ENCODE data around the gene OXSR1. TPM values are rescaled to one million over a fixed set of nuclear protein-coding genes. Genes with fewer than 3 reads are reported as not detected.

Gene OXSR1
- total RNA-seq, 2 donors from 2014 or later = 30.5 to 31.0 TPM

GRCh38 chr3:38203690-38204089 lies 38.4 kb downstream of the OXSR1 start:
- H3K4me3 ChIP-seq = no peak overlapping the region
- no peaks in the 10 kb centered on the region for H3K27me3 ChIP-seq (replicated peaks; ENCODE audit: insufficient read depth)
- H3K27ac ChIP-seq = no peak overlapping the region
- ATAC-seq (ENCODE audit: insufficient number of reproducible peaks, low FRiP score, low read depth) (no peak), DNase-seq (ENCODE audit: low spot score) (no peak)
- no peak for TF ChIP-seq CTCF (IDR thresholded peaks at IDR 0.05)
- no peaks in the 10 kb centered on the region for H3K9me3 ChIP-seq
- peaks cover 0 to 4% of the 10 kb centered on the region in 2 donors for H3K4me1 ChIP-seq (ENCODE audit: control insufficient read depth in 1 of 2, low read depth in 2 of 2)
- H3K36me3 ChIP-seq = peaks cover 11% of the 10 kb centered on the region

- ATAC-seq (ENCODE audit: insufficient number of reproducible peaks, low FRiP score, low read depth) = no peak
- Histone ChIP-seq H3K4me3 (no peak overlapping the region), H3K27me3 (replicated peaks; ENCODE audit: insufficient read depth) (no peaks in the 10 kb centered on the region), H3K36me3 (peaks cover 5% of the 10 kb centered on the region), H3K27ac (no peak overlapping the region), H3K9me3 (no peaks in the 10 kb centered on the region), H3K4me1 (ENCODE audit: control insufficient read depth in 1 of 2, low read depth in 2 of 2) (peaks cover 0 to 4% of the 10 kb centered on the region in 2 donors)
- DNase-seq (ENCODE audit: low spot score) = no peak
- no peak for TF ChIP-seq CTCF (IDR thresholded peaks at IDR 0.05)
Observed at GRCh38 chr3:38204599-38205471, 39.5 kb downstream of the OXSR1 start.

GRCh38 chr3:38205472-38205805 lies 40.1 kb downstream of the OXSR1 start:
- Histone ChIP-seq H3K27me3 (replicated peaks; ENCODE audit: insufficient read depth) (no peaks in the 10 kb centered on the region), H3K4me3 (no peak overlapping the region), H3K36me3 (no peaks in the 10 kb centered on the region), H3K9me3 (no peaks in the 10 kb centered on the region), H3K27ac (no peak overlapping the region), H3K4me1 (ENCODE audit: control insufficient read depth in 1 of 2, low read depth in 2 of 2) (peaks cover 0 to 4% of the 10 kb centered on the region in 2 donors)
- DNase-seq (ENCODE audit: low spot score) (no peak), ATAC-seq (ENCODE audit: insufficient number of reproducible peaks, low FRiP score, low read depth) (no peak)
- TF ChIP-seq CTCF (IDR thresholded peaks at IDR 0.05) = no peak

- H3K27ac ChIP-seq = no peak overlapping the region
- H3K27me3 ChIP-seq (replicated peaks; ENCODE audit: insufficient read depth) = no peaks in the 10 kb centered on the region
- H3K9me3 ChIP-seq = no peaks in the 10 kb centered on the region
- ATAC-seq (ENCODE audit: insufficient number of reproducible peaks, low FRiP score, low read depth) (no peak), DNase-seq (ENCODE audit: low spot score) (no peak)
- no peak for TF ChIP-seq CTCF (IDR thresholded peaks at IDR 0.05)
- H3K36me3 ChIP-seq = no peaks in the 10 kb centered on the region
- no peak overlapping the region for H3K4me3 ChIP-seq
- peaks cover 5 to 6% of the 10 kb centered on the region in 2 donors for H3K4me1 ChIP-seq (ENCODE audit: control insufficient read depth in 1 of 2, low read depth in 2 of 2)
Observed at GRCh38 chr3:38207254-38208003, 42.1 kb downstream of the OXSR1 start.

- no peak overlapping the region for H3K27ac ChIP-seq
- ATAC-seq (ENCODE audit: insufficient number of reproducible peaks, low FRiP score, low read depth) = no peak
Observed at GRCh38 chr3:38210141-38210757, 44.9 kb downstream of the OXSR1 start.

More at GRCh38 chr3:38210141-38210757, 44.9 kb downstream of the OXSR1 start:
- Histone ChIP-seq H3K9me3 (no peaks in the 10 kb centered on the region), H3K36me3 (no peaks in the 10 kb centered on the region), H3K4me1 (ENCODE audit: control insufficient read depth in 1 of 2, low read depth in 2 of 2) (peaks cover 10 to 11% of the 10 kb centered on the region in 2 donors), H3K27me3 (replicated peaks; ENCODE audit: insufficient read depth) (no peaks in the 10 kb centered on the region), H3K4me3 (no peak overlapping the region)
- TF ChIP-seq CTCF (IDR thresholded peaks at IDR 0.05) = no peak
- DNase-seq (ENCODE audit: low spot score) = no peak
